ENCODE measurements around the gene FARS2. TPM values are rescaled to one million over a fixed set of nuclear protein-coding genes. Genes with fewer than 3 reads are reported as not detected.

FARS2 gene
- total and polyA plus RNA-seq, 2 donors (not counting 3 experiments of a cell fraction or from before 2014, with no cell fraction given) = 20.2 to 20.5 TPM

DNA sequence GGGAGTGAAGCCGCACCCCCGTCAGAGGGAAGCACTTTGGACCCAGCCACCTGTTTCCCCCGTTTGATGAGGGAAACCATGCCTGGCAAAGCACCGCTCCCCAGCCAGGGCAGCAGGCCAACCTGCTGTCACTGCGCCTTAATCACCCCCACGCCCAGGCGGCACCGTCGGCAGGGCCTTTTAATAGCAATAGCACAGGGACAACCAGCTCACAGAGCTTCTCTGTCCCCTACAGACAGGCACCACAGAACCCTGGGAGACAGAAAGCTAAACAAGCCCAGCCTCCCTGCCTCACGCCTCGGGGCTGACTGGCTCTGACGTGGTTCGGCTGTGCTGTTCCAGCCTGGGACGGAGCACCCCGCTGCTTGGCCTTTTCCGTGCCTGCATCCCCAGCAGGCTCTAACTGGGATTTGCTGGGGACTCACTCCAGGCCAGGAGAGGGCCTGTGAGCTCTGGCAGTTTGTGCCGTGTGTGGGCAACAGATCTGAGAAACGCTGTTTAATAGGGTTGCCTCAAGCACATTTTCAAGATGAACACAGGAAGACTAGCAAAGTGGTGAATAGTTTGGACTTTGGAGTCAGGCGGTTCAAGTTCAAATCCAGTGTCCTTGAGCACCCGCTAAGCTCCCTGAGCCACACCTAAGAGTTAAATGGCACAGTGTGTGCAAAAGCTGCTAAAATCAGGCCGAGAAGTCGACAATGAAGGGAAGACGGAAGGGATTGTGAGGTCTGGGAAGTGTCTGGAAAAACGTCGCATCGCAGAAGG lies 521.7 kb downstream of the FARS2 start:
- Histone ChIP-seq H3K79me2 (ENCODE audit: control insufficient read depth, insufficient read depth, low read length) (no peaks in the 10 kb centered on the region), H3K36me3 (ENCODE audit: control insufficient read depth in 2 of 2, extremely low read depth in 1 of 2, insufficient read depth in 2 of 2, low read length in 2 of 2) (no peaks in the 10 kb centered on the region), H3K9me3 (replicated peaks; ENCODE audit: control insufficient read depth, insufficient read depth, low read length) (no peaks in the 10 kb centered on the region), H3K27me3 (ENCODE audit: control insufficient read depth in 2 of 2, insufficient read depth in 2 of 2, low read length in 2 of 2) (no peaks in the 10 kb centered on the region), H3K4me3 (replicated peaks in 1 of 3; ENCODE audit: insufficient read depth in 1 of 3, low read depth in 1 of 3, low read length in 3 of 3) (no peak overlapping the region), H3K27ac (ENCODE audit: insufficient read depth, low read depth, low read length) (no peak overlapping the region), H3K4me1 (ENCODE audit: control insufficient read depth, extremely low read depth, insufficient read depth, low read length) (no peaks in the 10 kb centered on the region), H2AFZ (ENCODE audit: low read depth, low read length) (no peak overlapping the region), H3K4me2 (ENCODE audit: insufficient read depth, low read length) (no peak overlapping the region), H3K9me1 (replicated peaks; ENCODE audit: control insufficient read depth, extremely low read depth, insufficient read depth, low read length) (no peaks in the 10 kb centered on the region), H4K20me1 (replicated peaks; ENCODE audit: control insufficient read depth, extremely low read depth, insufficient read depth, low read length) (no peaks in the 10 kb centered on the region), H3K9ac (replicated peaks; ENCODE audit: extremely low read depth, insufficient read depth, low read length) (no peak overlapping the region)
- no peak for TF ChIP-seq FOS (IDR thresholded peaks at IDR 0.05; ENCODE audit: borderline replicate concordance, insufficient read depth, low read length)
- no peak for TF ChIP-seq EZH2 (IDR thresholded peaks at IDR 0.05; ENCODE audit: borderline replicate concordance, low read depth, low read length, severe bottlenecking)
- no peak for TF ChIP-seq MYC (IDR thresholded peaks at IDR 0.05; ENCODE audit: low read depth, low read length)
- no peak for TF ChIP-seq GATA2 (IDR thresholded peaks at IDR 0.05; ENCODE audit: insufficient read depth, insufficient read length, low read depth, low read length)
- no peak for TF ChIP-seq POLR2A (IDR thresholded peaks at IDR 0.05; ENCODE audit: low read depth, low read length)
- TF ChIP-seq, protein P1, sequence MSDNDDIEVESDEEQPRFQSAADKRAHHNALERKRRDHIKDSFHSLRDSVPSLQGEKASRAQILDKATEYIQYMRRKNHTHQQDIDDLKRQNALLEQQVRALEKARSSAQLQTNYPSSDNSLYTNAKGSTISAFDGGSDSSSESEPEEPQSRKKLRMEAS (IDR thresholded peaks at IDR 0.05; ENCODE audit: insufficient read depth, insufficient read length) = no peak
- TF ChIP-seq POLR2AphosphoS5 (IDR thresholded peaks at IDR 0.05; ENCODE audit: insufficient read depth, low read depth, low read length) = no peak
- TF ChIP-seq JUN (IDR thresholded peaks at IDR 0.05; ENCODE audit: borderline replicate concordance, insufficient read depth, insufficient read length, low read depth) = no peak
- no peak for TF ChIP-seq CTCF (IDR thresholded peaks at IDR 0.05; ENCODE audit: extremely low read depth in 1 of 2, insufficient read depth in 1 of 2, low read depth in 1 of 2, low read length in 2 of 2)
- dilution Hi-C loops (cut with MboI; ENCODE audit: extremely low pct_ligation_motif_present, low sequenced_read_pairs) = no loop called here
- CTCF ChIA-PET = no interaction called here
- no TSS peak for BruUV-seq (replicated peaks)
- intact Hi-C loops (cut with micrococcal nuclease) = no loop called here
- POLR2A ChIA-PET = no interaction called here
- FAIRE-seq = no peak
- no peak for DNase-seq (ENCODE audit: low read depth, low spot score)
